ENCODE results near the gene ENDOD1.
"Not testable (repeated sequence)": the region's sequence is repeated elsewhere in the genome, so short reads cannot be mapped to it uniquely, and the experiment has no call there.

ENDOD1 gene

GRCh38 chr11:95104856-95105255, 15.2 kb downstream of the ENDOD1 start:
- no peak for DNase-seq

- no peak for DNase-seq
Measured at GRCh38 chr11:95108159-95108611, 18.5 kb downstream of the ENDOD1 start.

GRCh38 chr11:95108671-95109551, 19.3 kb downstream of the ENDOD1 start:
- no peak for DNase-seq

- not testable (repeated sequence) for DNase-seq
Measured at GRCh38 chr11:95111471-95111870, 21.8 kb downstream of the ENDOD1 start.

GRCh38 chr11:95111923-95112540, 22.4 kb downstream of the ENDOD1 start:
- DNase-seq = no peak

GRCh38 chr11:95115597-95115996, 26.0 kb downstream of the ENDOD1 start:
- no peak for DNase-seq

GRCh38 chr11:95119361-95120060, 29.9 kb downstream of the ENDOD1 start:
- no peak for DNase-seq

GRCh38 chr11:95121698-95122097, 32.1 kb downstream of the ENDOD1 start:
- no peak for DNase-seq

- no peak for DNase-seq
Measured at GRCh38 chr11:95123556-95123955, 33.9 kb downstream of the ENDOD1 start.

GRCh38 chr11:95128602-95129001, 39.0 kb downstream of the ENDOD1 start:
- no peak for DNase-seq

GRCh38 chr11:95132956-95133355, 43.3 kb downstream of the ENDOD1 start:
- DNase-seq = no peak

- no peak for DNase-seq
Measured at GRCh38 chr11:95134491-95134890, 44.8 kb downstream of the ENDOD1 start.

- no peak for DNase-seq
Measured at GRCh38 chr11:95135155-95135554, 45.5 kb downstream of the ENDOD1 start.

GRCh38 chr11:95135880-95136279, 46.2 kb downstream of the ENDOD1 start:
- no peak for DNase-seq

GRCh38 chr11:95136747-95137146, 47.1 kb downstream of the ENDOD1 start:
- DNase-seq = not testable (repeated sequence)

- DNase-seq = no peak
Measured at GRCh38 chr11:95137299-95137698, 47.7 kb downstream of the ENDOD1 start.

GRCh38 chr11:95138448-95138847, 48.8 kb downstream of the ENDOD1 start:
- no peak for DNase-seq

GRCh38 chr11:95140397-95141033, 50.9 kb downstream of the ENDOD1 start:
- no peak for DNase-seq

- no peak for DNase-seq
Measured at GRCh38 chr11:95142431-95142830, 52.8 kb downstream of the ENDOD1 start.

GRCh38 chr11:95143106-95143681, 53.5 kb downstream of the ENDOD1 start:
- DNase-seq = no peak

GRCh38 chr11:95144313-95145235, 54.9 kb downstream of the ENDOD1 start:
- no peak for DNase-seq
